Stimulated activated CD4-positive, alpha-beta T cell treated with anti-CD3 and anti-CD28 coated beads, TNF-alpha, amount 100 ng/mL, for 1 hour (primary cell): ENCODE measurements around the gene RNPS1.
"Not testable (repeated sequence)": the region's sequence is repeated elsewhere in the genome, so short reads cannot be mapped to it uniquely, and the experiment has no call there.

Experiments used
- DNase-seq, 3 donors: peaks; one replicate each; pipeline ENCODE4 v3.0.0-alpha.2; 2020; ENCODE audit warnings: low read depth in 3 of 3, low spot score in 1 of 3

RNPS1 gene

GRCh38 chr16:2258530-2258929, 9.4 kb downstream of the RNPS1 start:
- not testable (repeated sequence) for DNase-seq

- no peak for DNase-seq
Observed at GRCh38 chr16:2257726-2258125, 10.2 kb downstream of the RNPS1 start.

GRCh38 chr16:2256531-2257140, 11.3 kb downstream of the RNPS1 start:
- DNase-seq, result no peak

GRCh38 chr16:2253293-2253692, 14.6 kb downstream of the RNPS1 start:
- no peak for DNase-seq

GRCh38 chr16:2252806-2253148, 15.1 kb downstream of the RNPS1 start:
- no peak for DNase-seq

- DNase-seq, result peak; percentile 43 to 66 (median 59)
Observed at GRCh38 chr16:2251296-2252111, 16.4 kb downstream of the RNPS1 start, which contains the start of gene ECI1. Gene ECI1 (minus strand): TSS chr16:2251587. CDS start chr16:2251566, 21 bp downstream.

GRCh38 chr16:2250652-2251295, 17.2 kb downstream of the RNPS1 start:
- DNase-seq, result no peak

- DNase-seq, result no peak
Observed at GRCh38 chr16:2246301-2246885, 21.5 kb downstream of the RNPS1 start.

GRCh38 chr16:2244926-2245795, 22.8 kb downstream of the RNPS1 start:
- no peak for DNase-seq

GRCh38 chr16:2244301-2244700, 23.6 kb downstream of the RNPS1 start:
- no peak for DNase-seq

- DNase-seq, result no peak
Observed at GRCh38 chr16:2243781-2244180, 24.1 kb downstream of the RNPS1 start.

- no peak for DNase-seq
Observed at GRCh38 chr16:2243031-2243528, 24.8 kb downstream of the RNPS1 start.

GRCh38 chr16:2242598-2242997, 25.3 kb downstream of the RNPS1 start:
- no peak for DNase-seq

GRCh38 chr16:2240331-2240730, 27.6 kb downstream of the RNPS1 start:
- not testable (repeated sequence) for DNase-seq

GRCh38 chr16:2238838-2239675, 28.9 kb downstream of the RNPS1 start:
- DNase-seq, result no peak

GRCh38 chr16:2238150-2238837, 29.6 kb downstream of the RNPS1 start:
- no peak for DNase-seq

- no peak for DNase-seq
Observed at GRCh38 chr16:2237493-2238149, 30.3 kb downstream of the RNPS1 start.

- no peak for DNase-seq
Observed at GRCh38 chr16:2237102-2237482, 30.8 kb downstream of the RNPS1 start.
